HG02973 (cell line): ENCODE results near the gene PTPRJ.
"Not testable (repeated sequence)": the region's sequence is repeated elsewhere in the genome, so short reads cannot be mapped to it uniquely, and the experiment has no call there.

ENCODE experiments used
- ATAC-seq: cut with Tn5 transposase; IDR thresholded peaks from one replicate; pipeline ENCODE4 v1.9.1; 2021; ENCODE audit warnings: moderate library complexity; ENCODE audit not compliant: unreplicated experiment

PTPRJ gene

GRCh38 chr11:48108231-48109045 lies 128.1 kb downstream of the PTPRJ start:
- ATAC-seq, result no peak

DNA sequence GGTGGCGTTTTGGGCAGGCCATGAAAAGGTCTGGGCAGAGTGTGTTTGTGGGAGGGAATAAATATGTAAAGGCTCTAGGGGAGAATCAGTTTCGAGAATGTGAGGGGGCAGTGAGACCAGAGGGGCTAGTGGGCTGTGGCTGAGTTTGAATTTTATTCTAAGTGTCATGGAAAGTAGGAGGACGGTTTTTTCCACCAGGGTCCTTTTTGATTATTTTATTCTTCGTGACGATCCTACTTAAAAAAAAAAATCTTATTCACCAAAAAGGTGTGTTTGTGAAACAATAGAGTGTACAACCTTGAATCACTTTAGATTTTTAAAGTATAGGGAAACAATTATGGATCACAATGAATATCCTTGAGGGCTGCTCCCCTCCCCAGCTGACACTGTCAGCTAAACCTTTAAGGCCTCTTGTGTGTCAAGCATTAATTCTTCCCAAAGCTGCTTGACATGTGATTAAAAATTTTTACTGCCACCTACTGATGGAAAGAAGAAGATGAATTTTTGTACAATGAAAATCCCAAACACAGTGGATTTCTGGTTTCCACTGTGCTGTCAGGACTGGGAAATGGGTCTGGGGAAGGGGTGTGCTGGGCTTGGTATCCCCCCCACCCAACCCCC lies 128.8 kb downstream of the PTPRJ start:
- ATAC-seq, result no peak

DNA sequence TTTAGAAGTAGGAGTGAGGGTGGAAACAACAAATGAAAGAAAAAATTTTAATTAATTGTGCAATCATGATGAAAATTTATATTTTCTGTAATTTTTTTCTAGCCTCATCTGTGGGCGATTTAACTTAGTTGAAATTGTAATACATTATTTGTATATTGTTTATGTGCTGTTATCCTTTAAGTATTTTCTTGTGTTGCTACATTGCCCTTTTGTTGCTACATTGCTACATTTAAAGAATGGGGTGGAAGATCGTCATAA lies 130.1 kb downstream of the PTPRJ start:
- no peak for ATAC-seq

DNA sequence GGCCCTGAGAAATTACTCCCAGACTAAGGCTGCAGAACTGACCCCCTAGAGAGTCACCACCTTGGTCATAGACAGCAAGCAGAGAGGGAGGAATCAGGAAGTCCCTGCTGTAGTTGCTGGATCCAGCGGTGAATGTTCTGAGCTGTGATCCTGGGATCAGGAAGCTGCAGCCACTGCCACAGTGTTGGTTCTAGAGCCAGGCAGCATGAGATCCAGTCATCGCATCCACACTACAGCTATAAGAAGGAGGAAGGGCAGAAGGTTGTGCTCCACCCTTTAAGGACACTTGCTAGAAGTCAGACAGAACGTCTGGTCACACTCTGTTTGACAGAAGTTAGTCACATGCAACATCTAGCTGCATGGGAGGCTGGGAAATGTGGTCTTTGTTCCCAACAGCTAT lies 131.5 kb downstream of the PTPRJ start:
- no peak for ATAC-seq

GRCh38 chr11:48114740-48115139 lies 134.4 kb downstream of the PTPRJ start:
- ATAC-seq, result no peak

DNA sequence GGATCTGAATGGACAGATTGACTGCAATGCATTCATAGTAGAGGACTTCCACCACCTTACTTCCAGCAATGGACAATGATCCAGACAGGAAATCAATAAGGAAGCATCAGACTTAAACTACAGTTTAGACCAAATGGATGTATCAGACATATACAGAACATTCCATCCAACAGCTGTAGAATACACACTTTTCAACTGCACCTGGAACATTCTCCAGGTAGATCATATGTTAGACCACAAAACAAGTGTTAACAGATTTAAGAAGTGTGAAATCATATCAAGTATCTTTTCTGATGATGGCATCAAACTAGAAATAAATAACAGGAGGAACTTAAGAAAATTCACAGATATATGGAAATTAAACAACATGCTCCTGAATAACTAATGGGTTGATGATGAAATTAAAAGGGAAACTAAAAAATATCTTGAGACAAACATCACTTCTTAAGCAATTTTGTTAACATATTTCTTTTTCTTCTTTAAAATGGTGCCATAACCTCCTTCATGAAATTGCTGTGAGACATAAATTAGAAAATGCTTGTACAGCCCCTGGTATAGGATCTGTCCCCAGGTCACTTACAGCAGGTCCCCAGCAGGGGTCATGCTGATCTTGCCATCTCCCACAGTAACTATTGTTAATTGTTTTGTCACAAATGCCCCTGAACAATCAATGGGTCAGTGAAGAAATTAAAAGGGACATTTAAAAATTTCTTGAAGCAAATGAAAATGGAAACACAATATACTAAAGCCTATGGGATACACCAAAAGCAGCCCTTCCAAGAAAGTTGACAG lies 136.3 kb downstream of the PTPRJ start:
- ATAC-seq, result no peak

DNA sequence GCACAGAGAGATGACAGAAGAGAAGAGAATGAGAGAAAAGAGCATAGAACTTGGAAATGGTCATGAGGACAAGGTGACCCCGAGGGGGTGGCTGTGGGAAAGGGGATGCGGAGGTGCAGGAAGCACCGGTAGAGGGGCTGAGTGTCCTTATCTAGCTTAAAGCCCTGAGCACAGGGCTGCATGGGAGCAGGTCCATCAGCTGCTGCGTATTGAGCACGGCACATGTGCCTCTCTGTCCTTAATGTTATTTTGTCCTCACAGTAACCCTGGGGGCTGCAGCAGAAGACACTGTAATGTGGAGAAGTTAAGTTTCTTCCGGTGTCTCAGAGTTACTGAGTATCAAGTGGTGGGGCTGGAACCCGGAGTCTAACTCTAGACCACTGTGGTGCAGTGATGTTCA lies 141.9 kb downstream of the PTPRJ start:
- no peak for ATAC-seq

- ATAC-seq, result no peak
Observed at GRCh38 chr11:48122656-48123055, 142.3 kb downstream of the PTPRJ start.

- no peak for ATAC-seq
Observed at GRCh38 chr11:48123254-48123875, 143.0 kb downstream of the PTPRJ start.

GRCh38 chr11:48123934-48124755 lies 143.8 kb downstream of the PTPRJ start:
- ATAC-seq, result no peak

DNA sequence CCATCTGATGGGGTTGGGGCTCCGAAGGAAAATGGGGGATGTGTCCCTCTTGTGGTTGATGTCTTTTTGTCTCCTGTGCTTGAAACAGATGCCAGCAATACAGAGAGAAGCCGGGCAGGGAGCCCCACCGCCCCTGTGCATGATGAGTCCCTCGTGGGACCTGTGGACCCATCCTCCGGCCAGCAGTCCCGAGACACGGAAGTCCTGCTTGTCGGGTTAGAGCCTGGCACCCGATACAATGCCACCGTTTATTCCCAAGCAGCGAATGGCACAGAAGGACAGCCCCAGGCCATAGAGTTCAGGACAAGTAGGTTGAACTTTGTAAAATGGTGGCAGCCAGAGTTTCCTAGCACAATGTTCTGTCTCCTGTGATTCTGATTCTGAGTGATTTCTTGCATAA lies 144.5 kb downstream of the PTPRJ start:
- no peak for ATAC-seq

DNA sequence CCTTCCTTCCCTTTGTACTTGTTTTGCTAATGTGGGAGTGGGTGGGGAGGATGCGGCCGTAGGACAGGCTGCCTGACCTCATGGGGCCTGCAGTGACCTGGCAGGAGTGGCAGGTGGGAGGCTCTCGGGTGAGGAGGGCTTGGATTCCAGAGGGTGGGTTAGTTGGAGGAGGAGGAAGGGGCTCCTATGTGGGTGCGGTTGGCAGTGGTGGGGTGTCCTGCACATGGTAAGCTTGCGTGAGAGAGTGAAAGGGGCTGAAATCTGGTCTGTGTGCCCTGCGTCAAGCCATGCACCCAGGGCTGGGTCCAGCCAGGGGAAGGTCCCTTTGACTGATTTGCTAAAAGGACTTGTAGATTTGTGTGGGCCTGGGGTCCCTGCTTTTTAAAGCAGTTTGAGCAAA lies 145.5 kb downstream of the PTPRJ start:
- no peak for ATAC-seq

DNA sequence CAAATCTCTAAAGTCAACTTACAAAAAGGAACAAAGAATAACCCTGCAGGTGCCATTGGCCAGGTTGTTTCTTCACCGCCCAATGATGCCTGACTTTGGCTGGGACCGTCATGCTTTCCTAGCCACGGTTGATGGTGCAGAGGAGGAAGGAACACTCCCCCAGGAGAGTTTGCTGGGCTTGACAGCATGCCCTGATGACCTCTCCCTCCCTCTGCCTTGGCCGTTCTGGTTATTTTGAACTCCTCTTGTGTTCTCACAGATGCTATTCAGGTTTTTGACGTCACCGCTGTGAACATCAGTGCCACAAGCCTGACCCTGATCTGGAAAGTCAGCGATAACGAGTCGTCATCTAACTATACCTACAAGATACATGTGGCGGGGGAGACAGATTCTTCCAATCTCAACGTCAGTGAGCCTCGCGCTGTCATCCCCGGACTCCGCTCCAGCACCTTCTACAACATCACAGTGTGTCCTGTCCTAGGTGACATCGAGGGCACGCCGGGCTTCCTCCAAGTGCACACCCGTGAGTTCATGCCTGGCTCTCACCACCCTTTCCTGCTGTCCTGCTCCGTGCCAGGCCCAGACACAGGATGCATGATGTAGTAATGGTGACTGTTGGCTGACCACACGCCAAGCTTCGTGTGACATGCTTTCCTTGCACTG lies 147.3 kb downstream of the PTPRJ start:
- ATAC-seq, result no peak

- ATAC-seq, result no peak
Observed at GRCh38 chr11:48129697-48130395, 149.5 kb downstream of the PTPRJ start.

DNA sequence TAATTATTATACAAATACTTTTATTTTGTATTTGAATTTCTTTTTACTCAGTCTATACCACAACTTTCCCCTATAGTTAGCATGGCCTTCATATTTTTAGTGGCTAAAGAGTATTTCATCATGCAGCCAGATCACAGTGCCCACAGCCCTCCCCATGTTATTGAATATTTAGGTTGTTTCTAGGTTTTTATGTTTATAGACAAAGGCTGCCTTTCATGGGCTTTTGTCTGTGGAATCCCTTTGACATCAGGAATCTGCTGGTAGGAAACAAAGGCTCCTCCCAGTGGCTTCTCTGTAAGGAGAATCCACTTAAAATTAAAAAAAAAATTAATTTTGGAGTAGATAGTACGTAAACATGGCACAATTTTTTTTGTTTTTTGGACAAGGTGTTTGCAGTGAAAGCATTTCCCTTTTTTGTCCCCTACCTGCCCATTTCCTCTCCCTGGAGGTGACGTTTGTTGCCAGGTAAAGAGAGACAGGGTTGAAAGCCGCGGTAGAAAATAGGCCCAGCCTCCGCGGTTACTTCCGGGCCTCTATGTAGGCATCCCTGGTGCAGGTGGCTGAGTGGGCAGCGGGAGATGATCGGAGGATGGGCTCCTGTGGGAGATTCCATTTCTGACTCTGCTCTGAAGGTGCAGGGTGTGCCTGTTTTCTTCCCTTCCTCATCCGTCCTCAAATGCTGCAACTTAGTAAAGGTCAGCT lies 154.0 kb downstream of the PTPRJ start:
- ATAC-seq, result no peak

DNA sequence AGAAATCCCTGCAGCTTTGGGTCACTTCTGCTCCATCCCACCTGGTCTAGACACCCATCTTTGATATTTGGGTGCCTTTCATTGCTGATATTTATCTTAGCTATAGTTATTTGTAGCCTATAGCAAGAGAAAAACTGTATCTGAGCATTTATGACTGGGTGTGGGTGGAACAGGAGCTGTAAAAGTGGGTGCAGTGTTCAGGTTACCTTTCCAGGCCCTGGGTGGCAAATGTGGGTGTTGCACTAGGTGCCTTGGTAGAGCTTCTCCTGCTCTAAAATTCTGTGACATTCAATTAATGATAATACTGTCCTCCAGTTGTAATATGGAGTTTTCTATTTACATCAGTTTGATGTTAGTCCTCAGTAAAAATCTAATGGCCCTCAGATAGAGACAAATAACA lies 157.9 kb downstream of the PTPRJ start:
- no peak for ATAC-seq

- not testable (repeated sequence) for ATAC-seq
Observed at GRCh38 chr11:48139896-48140295, 159.5 kb downstream of the PTPRJ start.

DNA sequence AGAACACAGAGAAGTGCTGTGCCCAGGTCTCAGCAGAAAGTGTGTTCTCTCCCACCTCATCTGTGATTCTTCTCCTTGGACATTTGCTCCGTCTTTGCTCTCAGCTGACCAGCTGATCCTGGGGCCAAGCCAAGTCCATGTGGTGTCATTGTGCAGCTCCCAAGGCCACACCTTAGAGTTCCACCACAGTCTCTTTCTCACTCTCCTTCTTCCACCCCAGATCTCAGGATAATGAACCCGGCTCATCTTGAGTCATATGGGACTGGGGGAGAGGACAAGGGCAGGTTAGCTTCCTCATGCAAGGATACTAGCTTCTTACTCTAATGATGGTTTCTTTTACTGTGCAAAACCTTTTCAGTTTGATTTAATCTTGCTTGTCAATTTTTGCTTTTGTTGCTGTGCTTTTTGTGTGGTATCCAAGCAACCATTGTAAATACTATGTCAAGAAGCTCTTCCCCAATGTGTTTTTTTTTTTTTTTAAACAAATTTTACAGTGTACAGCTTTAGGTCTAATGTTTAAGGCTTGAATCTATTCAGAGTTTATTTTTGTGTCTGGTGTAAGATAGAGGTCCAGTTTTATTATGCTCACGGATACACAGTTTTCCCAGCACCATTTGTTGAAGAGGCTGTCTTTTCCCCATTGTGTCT lies 161.2 kb downstream of the PTPRJ start:
- ATAC-seq, result no peak

DNA sequence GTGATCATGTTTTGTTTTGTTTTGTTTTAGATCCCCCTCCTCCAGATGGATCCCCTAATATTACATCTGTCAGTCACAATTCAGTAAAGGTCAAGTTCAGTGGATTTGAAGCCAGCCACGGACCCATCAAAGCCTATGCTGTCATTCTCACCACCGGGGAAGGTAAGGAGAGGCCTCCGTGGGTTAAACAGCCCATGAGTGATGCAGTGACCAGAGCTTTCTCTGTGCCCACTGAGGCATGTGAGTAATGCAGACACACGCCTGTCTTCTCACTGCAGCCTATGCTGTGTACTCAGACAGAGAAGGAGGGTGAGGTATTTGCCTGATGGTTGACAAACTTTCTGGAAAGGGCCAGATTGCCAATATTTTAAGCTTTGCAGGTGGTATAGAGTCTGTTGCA lies 162.5 kb downstream of the PTPRJ start:
- no peak for ATAC-seq
